HL-60 (cell line): ENCODE data around the gene KATNB1.

Experiments used
- CTCF ChIP-seq: IDR thresholded peaks from one replicate; pipeline ENCODE4 v1.5.1; 2011; ENCODE audit warnings: low read length, control low read depth, inconsistent platforms; ENCODE audit not compliant: insufficient read depth
- GABPA ChIP-seq: IDR thresholded peaks from 2 replicates; pipeline ENCODE4 v1.6.1; 2012; ENCODE audit warnings: low read depth
- POLR2AphosphoS5 ChIP-seq: IDR thresholded peaks from 2 replicates; pipeline ENCODE4 v1.6.1; 2012; ENCODE audit warnings: low read depth
- REST ChIP-seq: IDR thresholded peaks from 2 replicates; pipeline ENCODE4 v1.6.1; 2012; ENCODE audit warnings: low read depth; ENCODE audit not compliant: insufficient replicate concordance
- SPI1 ChIP-seq: IDR thresholded peaks from 2 replicates; pipeline ENCODE4 v1.6.1; 2012; ENCODE audit warnings: low read depth, mild to moderate bottlenecking, borderline replicate concordance

DNA sequence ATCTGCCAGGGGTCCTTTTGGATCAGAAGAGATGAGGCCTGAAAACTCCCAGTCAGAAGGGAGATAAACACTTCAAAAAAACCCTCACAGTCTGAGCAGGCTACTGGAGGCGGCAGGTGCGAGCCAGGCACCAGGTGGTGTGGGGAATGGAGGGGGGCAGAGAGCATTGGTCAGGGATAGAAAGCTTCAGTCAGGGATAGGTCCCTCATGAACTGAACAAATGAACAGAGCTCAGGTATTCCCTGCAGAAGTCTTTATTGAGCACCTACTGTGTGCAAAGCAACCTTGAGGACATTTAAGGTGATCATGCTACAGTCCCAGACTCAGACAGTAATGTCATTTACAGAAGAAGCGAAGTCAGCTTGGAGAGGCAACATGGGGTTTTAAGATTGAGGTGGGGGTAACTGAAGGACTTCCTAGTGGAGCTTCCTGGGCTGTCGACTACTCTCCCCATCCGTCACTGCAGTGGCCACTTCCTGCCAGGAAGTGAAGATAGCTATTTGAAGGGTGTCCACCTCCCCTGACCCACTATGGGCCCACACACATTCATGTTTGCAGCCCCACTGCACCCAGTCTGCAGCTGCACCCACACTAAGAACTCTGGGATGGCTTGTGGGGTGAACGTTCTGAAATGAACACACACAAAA is 63.5 kb downstream of the KATNB1 start:
- TF ChIP-seq CTCF (no peak), POLR2AphosphoS5 (no peak), GABPA (no peak), REST (no peak), SPI1 (no peak)
